HG03064 (cell line): ENCODE data around the gene ZBTB9.

Experiments
- ATAC-seq: cut with Tn5 transposase; IDR thresholded peaks from one replicate; pipeline ENCODE4 v1.9.1; 2021; ENCODE audit warnings: low read depth; ENCODE audit not compliant: unreplicated experiment

ZBTB9 gene

DNA sequence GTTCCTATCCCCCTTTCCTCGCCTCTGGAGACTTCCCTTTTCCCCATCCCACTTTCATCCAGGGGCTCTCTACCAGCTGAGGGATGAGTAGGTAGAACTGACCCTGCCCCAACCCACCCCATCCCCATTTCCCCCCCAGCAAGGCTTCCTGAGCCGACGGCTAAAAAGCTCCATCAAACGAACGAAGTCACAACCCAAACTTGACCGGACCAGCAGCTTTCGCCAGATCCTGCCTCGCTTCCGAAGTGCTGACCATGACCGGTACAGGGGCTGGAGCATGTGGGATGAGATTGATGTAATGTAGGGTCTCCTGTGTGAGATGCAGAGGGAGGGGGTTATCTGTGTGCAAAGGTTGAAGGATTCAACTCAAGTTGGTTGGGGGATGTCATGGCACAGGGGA is 21.8 kb upstream of the ZBTB9 start:
- ATAC-seq: no peak

GRCh38 chr6:33433001-33433543 is 21.3 kb upstream of the ZBTB9 start:
- no peak for ATAC-seq

- no peak for ATAC-seq
These were observed 20.7 kb upstream of the ZBTB9 start for GRCh38 chr6:33433544-33434191.

DNA sequence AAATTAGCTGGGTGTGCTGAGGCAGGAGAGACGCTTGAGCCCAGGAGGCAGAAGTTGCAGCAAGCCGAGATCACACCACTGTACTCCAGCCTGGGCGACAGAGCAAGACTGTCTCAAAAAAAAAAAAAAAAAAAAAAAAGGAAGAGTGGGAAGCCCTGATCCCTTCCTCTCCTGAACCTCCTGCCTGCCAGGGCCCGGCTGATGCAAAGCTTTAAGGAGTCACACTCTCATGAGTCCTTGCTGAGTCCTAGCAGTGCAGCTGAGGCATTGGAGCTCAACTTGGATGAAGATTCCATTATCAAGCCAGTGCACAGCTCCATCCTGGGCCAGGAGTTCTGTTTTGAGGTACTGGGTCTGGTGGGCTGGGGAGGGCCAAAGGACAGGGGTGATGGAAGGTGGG is 19.4 kb upstream of the ZBTB9 start:
- ATAC-seq: no peak

DNA sequence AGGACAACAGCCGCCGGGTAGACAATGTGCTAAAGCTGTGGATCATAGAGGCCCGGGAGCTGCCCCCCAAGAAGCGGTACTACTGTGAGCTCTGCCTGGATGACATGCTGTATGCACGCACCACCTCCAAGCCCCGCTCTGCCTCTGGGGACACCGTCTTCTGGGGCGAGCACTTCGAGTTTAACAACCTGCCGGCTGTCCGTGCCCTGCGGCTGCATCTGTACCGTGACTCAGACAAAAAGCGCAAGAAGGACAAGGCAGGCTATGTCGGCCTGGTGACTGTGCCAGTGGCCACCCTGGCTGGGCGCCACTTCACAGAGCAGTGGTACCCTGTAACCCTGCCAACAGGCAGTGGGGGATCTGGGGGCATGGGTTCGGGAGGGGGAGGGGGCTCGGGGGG is 16.7 kb upstream of the ZBTB9 start:
- ATAC-seq: no peak

- ATAC-seq: no peak
These were observed 15.3 kb upstream of the ZBTB9 start for GRCh38 chr6:33438978-33439594.

- ATAC-seq: no peak
These were observed 14.3 kb upstream of the ZBTB9 start for GRCh38 chr6:33439956-33440648.

DNA sequence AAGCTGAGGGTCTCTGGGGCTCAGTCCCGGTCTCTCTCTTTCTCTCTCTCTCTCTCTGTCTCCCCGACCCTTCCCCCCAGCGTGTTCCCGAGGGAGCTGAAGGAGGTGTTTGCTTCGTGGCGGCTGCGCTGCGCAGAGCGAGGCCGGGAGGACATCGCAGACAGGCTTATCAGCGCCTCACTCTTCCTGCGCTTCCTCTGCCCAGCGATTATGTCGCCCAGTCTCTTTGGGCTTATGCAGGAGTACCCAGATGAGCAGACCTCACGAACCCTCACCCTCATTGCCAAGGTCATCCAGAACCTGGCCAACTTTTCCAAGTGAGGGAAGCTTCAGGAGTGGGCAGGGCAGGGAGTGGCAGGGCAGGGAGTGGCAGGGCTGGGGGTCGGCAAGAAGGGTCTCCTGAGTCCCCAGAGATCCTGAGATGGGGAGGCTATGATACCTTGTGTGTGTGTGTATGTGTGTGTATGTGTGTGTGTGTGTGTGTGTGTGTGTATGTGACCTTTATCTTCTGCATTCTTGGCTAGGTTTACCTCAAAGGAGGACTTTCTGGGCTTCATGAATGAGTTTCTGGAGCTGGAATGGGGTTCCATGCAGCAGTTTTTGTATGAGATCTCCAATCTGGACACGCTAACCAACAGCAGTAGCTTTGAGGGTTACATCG is 13.6 kb upstream of the ZBTB9 start:
- no peak for ATAC-seq

- ATAC-seq: no peak
These were observed 12.9 kb upstream of the ZBTB9 start for GRCh38 chr6:33441457-33441856.

- no peak for ATAC-seq
These were observed 12.1 kb upstream of the ZBTB9 start for GRCh38 chr6:33442283-33442682.

DNA sequence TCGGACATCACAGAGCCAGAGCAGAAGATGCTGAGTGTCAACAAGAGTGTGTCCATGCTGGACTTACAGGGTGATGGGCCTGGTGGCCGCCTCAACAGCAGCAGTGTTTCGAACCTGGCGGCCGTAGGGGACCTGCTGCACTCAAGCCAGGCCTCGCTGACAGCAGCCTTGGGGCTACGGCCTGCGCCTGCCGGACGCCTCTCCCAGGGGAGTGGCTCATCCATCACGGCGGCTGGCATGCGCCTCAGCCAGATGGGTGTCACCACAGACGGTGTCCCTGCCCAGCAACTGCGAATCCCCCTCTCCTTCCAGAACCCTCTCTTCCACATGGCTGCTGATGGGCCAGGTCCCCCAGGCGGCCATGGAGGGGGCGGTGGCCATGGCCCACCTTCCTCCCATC is 11.4 kb upstream of the ZBTB9 start:
- no peak for ATAC-seq

GRCh38 chr6:33443619-33444504 is 10.5 kb upstream of the ZBTB9 start:
- no peak for ATAC-seq

DNA sequence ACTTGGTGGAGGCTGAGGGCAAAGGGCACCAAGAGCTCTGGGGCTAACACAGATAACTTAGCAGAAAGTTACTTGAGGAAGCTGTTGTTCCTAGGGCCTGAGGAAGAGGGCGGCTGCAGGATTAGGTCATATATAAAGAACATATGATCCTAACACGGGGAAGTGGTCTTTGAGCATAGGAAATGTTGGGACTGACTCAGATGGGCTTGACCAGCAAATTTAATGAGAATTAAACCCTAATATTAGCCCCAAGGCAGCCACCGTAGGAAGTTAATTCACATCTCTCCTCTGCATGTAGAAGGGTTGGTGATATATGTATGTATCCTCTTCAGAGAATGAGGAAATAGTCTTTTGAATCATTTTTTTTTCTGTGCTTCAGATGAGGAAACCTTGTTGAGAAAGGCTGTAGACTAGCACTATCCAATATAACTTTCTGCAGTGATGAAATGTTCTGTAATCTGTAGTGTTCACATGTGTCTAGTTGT is 9.2 kb upstream of the ZBTB9 start:
- ATAC-seq: no peak

DNA sequence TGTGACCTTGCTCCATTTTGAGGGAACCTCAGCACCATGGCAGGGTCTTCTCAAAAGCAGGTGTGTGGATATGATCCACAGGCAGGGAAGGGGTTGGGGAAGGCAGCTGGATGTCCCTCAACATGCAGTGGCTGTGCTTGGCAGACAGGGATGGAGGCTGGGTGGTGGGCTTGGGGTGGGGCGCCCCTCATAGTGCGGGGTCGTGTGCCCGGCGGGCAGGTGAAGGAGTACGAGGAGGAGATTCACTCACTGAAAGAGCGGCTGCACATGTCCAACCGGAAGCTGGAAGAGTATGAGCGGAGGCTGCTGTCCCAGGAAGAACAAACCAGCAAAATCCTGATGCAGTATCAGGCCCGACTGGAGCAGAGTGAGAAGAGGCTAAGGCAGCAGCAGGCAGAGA is 8.0 kb upstream of the ZBTB9 start:
- ATAC-seq: no peak

DNA sequence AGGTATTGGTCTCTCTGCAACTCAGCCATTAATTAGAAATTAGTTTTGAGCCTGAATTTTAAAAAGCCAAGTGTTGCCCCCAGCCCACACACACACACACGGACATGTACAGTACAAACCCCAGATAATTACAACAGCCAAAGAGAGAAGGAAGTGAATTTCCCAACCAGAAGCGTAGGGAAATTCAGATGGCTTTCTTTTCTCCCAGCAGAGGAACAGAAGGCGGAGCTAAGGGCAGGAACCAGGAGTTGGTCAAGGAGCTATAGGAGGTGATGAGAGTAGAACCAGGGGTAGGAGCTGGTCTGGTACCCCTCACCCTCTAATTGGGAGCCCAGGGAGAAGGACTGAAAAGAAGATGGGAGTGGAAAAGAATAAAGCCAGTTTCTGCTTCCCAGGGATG is 3.9 kb upstream of the ZBTB9 start:
- ATAC-seq: no peak

- ATAC-seq: no peak
These were observed 2.8 kb upstream of the ZBTB9 start for GRCh38 chr6:33451606-33452005.

- ATAC-seq: no peak
These were observed 1.9 kb upstream of the ZBTB9 start for GRCh38 chr6:33452496-33452895.

- no peak for ATAC-seq
These were observed 875 bp upstream of the ZBTB9 start for GRCh38 chr6:33453393-33454008.

- no peak for ATAC-seq
These were observed 675 bp downstream of the ZBTB9 start for GRCh38 chr6:33455051-33455450.

- no peak for ATAC-seq
These were observed 1.8 kb downstream of the ZBTB9 start for GRCh38 chr6:33456156-33456555.
